ENCODE data around the gene VWA8.
A peak's percentile ranks its signal among the peaks of the same experiment; 100 is the strongest.
"Not testable (repeated sequence)": the region's sequence is repeated elsewhere in the genome, so short reads cannot be mapped to it uniquely, and the experiment has no call there.

The VWA8 gene

GRCh38 chr13:41571817-41572340 is 389.0 kb downstream of the VWA8 start:
- not testable (repeated sequence) for DNase-seq

- no peak for DNase-seq
Measured at GRCh38 chr13:41568972-41569351, 391.9 kb downstream of the VWA8 start.

- no peak for DNase-seq
Measured at GRCh38 chr13:41568143-41568971, 392.6 kb downstream of the VWA8 start.

- DNase-seq, result no peak
Measured at GRCh38 chr13:41567363-41567762, 393.5 kb downstream of the VWA8 start.

GRCh38 chr13:41565846-41566245 is 395.1 kb downstream of the VWA8 start:
- DNase-seq, result no peak

GRCh38 chr13:41565216-41565615 is 395.7 kb downstream of the VWA8 start:
- DNase-seq, result no peak

GRCh38 chr13:41563984-41564365 is 396.9 kb downstream of the VWA8 start:
- no peak for DNase-seq

- DNase-seq, result no peak
Measured at GRCh38 chr13:41563341-41563983, 397.4 kb downstream of the VWA8 start.

GRCh38 chr13:41562541-41563178 is 398.2 kb downstream of the VWA8 start:
- DNase-seq, result no peak

GRCh38 chr13:41562083-41562482 is 398.8 kb downstream of the VWA8 start:
- no peak for DNase-seq

- no peak for DNase-seq
Measured at GRCh38 chr13:41561170-41561569, 399.7 kb downstream of the VWA8 start.

GRCh38 chr13:41558781-41559560 is 401.9 kb downstream of the VWA8 start:
- no peak for DNase-seq

GRCh38 chr13:41557719-41558118 is 403.2 kb downstream of the VWA8 start:
- no peak for DNase-seq

- peak in 1 of 2 donors; percentile 30 for DNase-seq
Measured at GRCh38 chr13:41554626-41555386, 406.1 kb downstream of the VWA8 start.

- no peak for DNase-seq
Measured at GRCh38 chr13:41554180-41554579, 406.7 kb downstream of the VWA8 start.

GRCh38 chr13:41552031-41552430 is 408.9 kb downstream of the VWA8 start:
- no peak for DNase-seq

- no peak for DNase-seq
Measured at GRCh38 chr13:41550276-41550675, 410.6 kb downstream of the VWA8 start.

GRCh38 chr13:41549491-41549890 is 411.4 kb downstream of the VWA8 start:
- DNase-seq, result no peak

GRCh38 chr13:41548910-41549309 is 412.0 kb downstream of the VWA8 start:
- DNase-seq, result no peak

- DNase-seq, result no peak
Measured at GRCh38 chr13:41548031-41548430, 412.9 kb downstream of the VWA8 start.

- no peak for DNase-seq
Measured at GRCh38 chr13:41547251-41548000, 413.5 kb downstream of the VWA8 start.
